ENCODE measurements around the gene TP53. TPM values are rescaled to one million over a fixed set of nuclear protein-coding genes. Genes with fewer than 3 reads are reported as not detected.

TP53 gene
- total RNA-seq, 1 donor: 71.3 TPM

DNA sequence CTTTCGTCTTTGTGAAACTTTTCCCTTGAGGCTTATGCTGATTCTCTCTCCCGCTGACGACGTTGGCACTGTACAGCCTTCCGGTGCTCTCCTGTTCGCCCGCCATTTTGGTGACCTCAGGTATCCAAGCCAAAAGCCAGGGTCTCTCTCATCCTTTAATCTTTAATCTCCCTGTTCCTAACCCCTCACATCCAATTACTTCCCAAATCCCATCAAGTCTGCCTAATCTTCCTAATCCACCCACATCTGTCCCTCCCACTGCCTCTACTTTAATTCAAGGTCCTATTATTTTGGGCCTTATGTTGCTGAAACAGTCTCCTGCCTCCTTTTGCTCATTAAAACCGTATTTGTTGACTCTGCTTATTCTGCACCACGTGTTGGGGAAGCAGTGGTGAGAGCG lies 8.3 kb upstream of the TP53 start:
- H3K4me2 ChIP-seq (ENCODE audit: insufficient read depth, low read length): no peak overlapping the region
- no peaks in the 10 kb centered on the region for H3K9me3 ChIP-seq (ENCODE audit: low read depth, low read length)
- TF ChIP-seq, protein P1, sequence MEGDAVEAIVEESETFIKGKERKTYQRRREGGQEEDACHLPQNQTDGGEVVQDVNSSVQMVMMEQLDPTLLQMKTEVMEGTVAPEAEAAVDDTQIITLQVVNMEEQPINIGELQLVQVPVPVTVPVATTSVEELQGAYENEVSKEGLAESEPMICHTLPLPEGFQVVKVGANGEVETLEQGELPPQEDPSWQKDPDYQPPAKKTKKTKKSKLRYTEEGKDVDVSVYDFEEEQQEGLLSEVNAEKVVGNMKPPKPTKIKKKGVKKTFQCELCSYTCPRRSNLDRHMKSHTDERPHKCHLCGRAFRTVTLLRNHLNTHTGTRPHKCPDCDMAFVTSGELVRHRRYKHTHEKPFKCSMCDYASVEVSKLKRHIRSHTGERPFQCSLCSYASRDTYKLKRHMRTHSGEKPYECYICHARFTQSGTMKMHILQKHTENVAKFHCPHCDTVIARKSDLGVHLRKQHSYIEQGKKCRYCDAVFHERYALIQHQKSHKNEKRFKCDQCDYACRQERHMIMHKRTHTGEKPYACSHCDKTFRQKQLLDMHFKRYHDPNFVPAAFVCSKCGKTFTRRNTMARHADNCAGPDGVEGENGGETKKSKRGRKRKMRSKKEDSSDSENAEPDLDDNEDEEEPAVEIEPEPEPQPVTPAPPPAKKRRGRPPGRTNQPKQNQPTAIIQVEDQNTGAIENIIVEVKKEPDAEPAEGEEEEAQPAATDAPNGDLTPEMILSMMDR (IDR thresholded peaks at IDR 0.05; ENCODE audit: extremely low read depth, low read depth, low read length): no peak
- H3K36me3 ChIP-seq (ENCODE audit: insufficient read depth, low read length): no peaks in the 10 kb centered on the region
- H4K20me1 ChIP-seq (ENCODE audit: insufficient read depth, low read length): no peaks in the 10 kb centered on the region
- no peaks in the 10 kb centered on the region for H3K27me3 ChIP-seq (ENCODE audit: insufficient read depth, low read length)
- peaks cover under 1% of the 10 kb centered on the region for H3K79me2 ChIP-seq (ENCODE audit: insufficient read depth, low read length)
- H2AFZ ChIP-seq (ENCODE audit: low read length): no peak overlapping the region
- H3K4me3 ChIP-seq (ENCODE audit: insufficient read depth, low read length): no peak overlapping the region
- H3K27ac ChIP-seq (ENCODE audit: low read depth, low read length): no peak overlapping the region
- DNase-seq (ENCODE audit: insufficient read length, low spot score, missing footprints): no peak
- H3K4me1 ChIP-seq (ENCODE audit: insufficient read depth, low read length): no peaks in the 10 kb centered on the region

DNA sequence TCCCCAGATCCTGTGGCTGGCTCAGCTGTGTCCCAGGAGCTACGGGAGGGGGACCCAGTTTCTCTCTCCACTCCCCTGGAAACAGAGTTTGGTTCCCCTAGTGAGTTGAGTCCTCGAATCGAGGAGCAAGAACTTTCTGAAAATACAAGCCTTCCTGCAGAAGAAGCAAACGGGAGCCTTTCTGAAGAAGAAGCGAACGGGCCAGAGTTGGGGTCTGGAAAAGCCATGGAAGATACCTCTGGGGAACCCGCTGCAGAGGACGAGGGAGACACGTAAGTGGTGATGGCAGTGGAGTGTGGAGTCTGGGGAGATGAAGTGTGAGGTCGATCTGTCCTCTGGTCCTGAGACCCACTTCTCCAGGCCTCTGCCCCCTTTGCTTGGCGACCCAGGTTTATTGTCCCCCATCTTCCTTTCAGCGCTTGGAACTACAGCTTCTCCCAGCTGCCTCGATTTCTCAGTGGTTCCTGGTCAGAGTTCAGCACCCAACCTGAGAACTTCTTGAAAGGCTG lies 1.6 kb upstream of the TP53 start:
- Histone ChIP-seq H3K4me3 (ENCODE audit: insufficient read depth, low read length) (peak overlapping the region; percentile 99), H3K79me2 (ENCODE audit: insufficient read depth, low read length) (peaks cover 37% of the 10 kb centered on the region), H3K36me3 (ENCODE audit: insufficient read depth, low read length) (no peaks in the 10 kb centered on the region), H4K20me1 (ENCODE audit: insufficient read depth, low read length) (no peaks in the 10 kb centered on the region), H2AFZ (ENCODE audit: low read length) (peak overlapping the region; percentile 100), H3K4me1 (ENCODE audit: insufficient read depth, low read length) (peaks cover 31% of the 10 kb centered on the region), H3K27me3 (ENCODE audit: insufficient read depth, low read length) (no peaks in the 10 kb centered on the region), H3K27ac (ENCODE audit: low read depth, low read length) (peak overlapping the region; percentile 79), H3K4me2 (ENCODE audit: insufficient read depth, low read length) (peak overlapping the region; percentile 98), H3K9me3 (ENCODE audit: low read depth, low read length) (no peaks in the 10 kb centered on the region)
- DNase-seq (ENCODE audit: insufficient read length, low spot score, missing footprints): peak; percentile 11
- TF ChIP-seq, protein P1 (IDR thresholded peaks at IDR 0.05; ENCODE audit: extremely low read depth, low read depth, low read length): no peak

DNA sequence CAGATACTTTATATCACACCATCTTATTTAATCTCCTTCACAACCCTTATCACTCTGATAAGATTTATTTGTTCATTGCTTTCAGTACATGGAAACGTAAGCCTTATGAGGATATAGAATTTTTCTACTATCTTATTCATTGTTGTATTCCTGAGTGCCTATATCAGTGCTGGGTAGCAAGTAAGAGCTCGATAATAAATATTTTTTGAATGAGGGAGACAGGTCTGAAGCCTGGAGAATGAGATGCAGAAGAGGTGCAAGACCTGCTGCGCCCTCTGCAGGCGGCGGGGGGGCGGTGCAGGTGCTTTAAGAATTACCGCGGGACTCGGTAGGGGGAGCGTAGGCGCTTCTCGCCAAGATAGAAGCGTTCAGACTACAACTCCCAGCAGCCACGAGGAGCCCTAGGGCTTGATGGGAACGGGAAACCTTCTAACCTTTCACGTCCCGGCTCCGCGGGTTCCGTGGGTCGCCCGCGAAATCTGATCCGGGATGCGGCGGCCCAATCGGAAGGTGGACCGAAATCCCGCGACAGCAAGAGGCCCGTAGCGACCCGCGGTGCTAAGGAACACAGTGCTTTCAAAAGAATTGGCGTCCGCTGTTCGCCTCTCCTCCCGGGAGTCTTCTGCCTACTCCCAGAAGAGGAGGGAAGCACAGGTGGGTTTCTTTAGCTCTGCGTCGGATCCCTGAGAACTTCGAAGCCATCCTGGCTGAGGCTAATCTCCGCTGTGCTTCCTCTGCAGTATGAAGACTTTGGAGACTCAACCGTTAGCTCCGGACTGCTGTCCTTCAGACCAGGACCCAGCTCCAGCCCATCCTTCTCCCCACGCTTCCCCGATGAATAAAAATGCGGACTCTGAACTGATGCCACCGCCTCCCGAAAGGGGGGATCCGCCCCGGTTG lies 868 bp upstream of the TP53 start, which contains the start of gene WRAP53:
TSS of gene WRAP53 (plus strand) at position 570 of the 900 bp plus-strand sequence. CDS start at position 742, 172 bp downstream.
- peak within 1 kb of the TSS; percentile 98 for H3K4me2 ChIP-seq (ENCODE audit: insufficient read depth, low read length)
- H3K4me1 ChIP-seq (ENCODE audit: insufficient read depth, low read length): peaks cover 31% of the 10 kb centered on the region
- peak within 1 kb of the TSS; percentile 100 for H2AFZ ChIP-seq (ENCODE audit: low read length)
- peaks cover 44% of the 10 kb centered on the region for H3K79me2 ChIP-seq (ENCODE audit: insufficient read depth, low read length)
- no peaks in the 10 kb centered on the region for H3K27me3 ChIP-seq (ENCODE audit: insufficient read depth, low read length)
- H3K9me3 ChIP-seq (ENCODE audit: low read depth, low read length): no peaks in the 10 kb centered on the region
- no peaks in the 10 kb centered on the region for H3K36me3 ChIP-seq (ENCODE audit: insufficient read depth, low read length)
- peak; percentile 97 for DNase-seq (ENCODE audit: insufficient read length, low spot score, missing footprints)
- TF ChIP-seq, protein P1 (IDR thresholded peaks at IDR 0.05; ENCODE audit: extremely low read depth, low read depth, low read length): peak; percentile 99
- peak within 1 kb of the TSS; percentile 99 for H3K4me3 ChIP-seq (ENCODE audit: insufficient read depth, low read length)
- no peaks in the 10 kb centered on the region for H4K20me1 ChIP-seq (ENCODE audit: insufficient read depth, low read length)
- H3K27ac ChIP-seq (ENCODE audit: low read depth, low read length): peak within 1 kb of the TSS; percentile 100
